Measurements from ENCODE around the gene IL2RG.

IL2RG gene

GRCh38 chrX:71107762-71108360 is 3.5 kb downstream of the IL2RG start:
- DNase-seq (ENCODE audit: low spot score), result no peak

GRCh38 chrX:71107245-71107644 is 4.1 kb downstream of the IL2RG start:
- DNase-seq (ENCODE audit: low spot score), result no peak

GRCh38 chrX:71106427-71106826 is 5.0 kb downstream of the IL2RG start, which contains the start of gene CXorf65:
TSS of gene CXorf65 (minus strand) at chrX:71106740. CDS start at chrX:71106556, 184 bp downstream.
- DNase-seq (ENCODE audit: low spot score), result no peak

- no peak for DNase-seq (ENCODE audit: low spot score)
These were observed 5.7 kb downstream of the IL2RG start for GRCh38 chrX:71105628-71106027.

- DNase-seq (ENCODE audit: low spot score), result no peak
These were observed 8.0 kb downstream of the IL2RG start for GRCh38 chrX:71103110-71103983.

GRCh38 chrX:71102292-71102691 is 9.1 kb downstream of the IL2RG start:
- no peak for DNase-seq (ENCODE audit: low spot score)

- no peak for DNase-seq (ENCODE audit: low spot score)
These were observed 10.5 kb downstream of the IL2RG start for GRCh38 chrX:71100581-71101505.

- DNase-seq (ENCODE audit: low spot score), result no peak
These were observed 11.6 kb downstream of the IL2RG start for GRCh38 chrX:71099736-71100135.

GRCh38 chrX:71098951-71099506 is 12.3 kb downstream of the IL2RG start:
- no peak for DNase-seq (ENCODE audit: low spot score)

GRCh38 chrX:71098302-71098701 is 13.1 kb downstream of the IL2RG start:
- peak; percentile 60 for DNase-seq (ENCODE audit: low spot score)

GRCh38 chrX:71096760-71097032 is 14.7 kb downstream of the IL2RG start:
- DNase-seq (ENCODE audit: low spot score), result no peak

GRCh38 chrX:71095981-71096759 is 15.2 kb downstream of the IL2RG start:
- DNase-seq (ENCODE audit: low spot score), result no peak

- peak; percentile 89 for DNase-seq (ENCODE audit: low spot score)
These were observed 15.8 kb downstream of the IL2RG start, which contains the start of gene FOXO4 for GRCh38 chrX:71095555-71095980. TSS of gene FOXO4 (plus strand) at chrX:71095851. CDS start at chrX:71096529, 678 bp downstream.

GRCh38 chrX:71095033-71095432 is 16.3 kb downstream of the IL2RG start:
- no peak for DNase-seq (ENCODE audit: low spot score)

GRCh38 chrX:71091263-71091662 is 20.1 kb downstream of the IL2RG start:
- DNase-seq (ENCODE audit: low spot score), result no peak

- no peak for DNase-seq (ENCODE audit: low spot score)
These were observed 25.5 kb downstream of the IL2RG start for GRCh38 chrX:71085900-71086299.

- DNase-seq (ENCODE audit: low spot score), result no peak
These were observed 28.6 kb downstream of the IL2RG start for GRCh38 chrX:71082822-71083221.

GRCh38 chrX:71082124-71082647 is 29.2 kb downstream of the IL2RG start:
- DNase-seq (ENCODE audit: low spot score), result no peak

GRCh38 chrX:71081330-71082123 is 29.9 kb downstream of the IL2RG start:
- no peak for DNase-seq (ENCODE audit: low spot score)

GRCh38 chrX:71070531-71070930 is 40.8 kb downstream of the IL2RG start:
- DNase-seq (ENCODE audit: low spot score), result no peak
